Muscle layer of colon (tissue), 2 donors: Measurements from ENCODE around the gene TANK.

Experiments used
- H3K27ac ChIP-seq: one replicate; pipeline ENCODE4 v1.7.0; 2013; ENCODE audit warnings: low read depth, mild to moderate bottlenecking, low read length, moderate library complexity
- H3K27me3 ChIP-seq, 2 donors: one replicate each; pipeline ENCODE4 v1.7.0; 2013; ENCODE audit warnings: low read length in 2 of 2, mild to moderate bottlenecking in 2 of 2; ENCODE audit not compliant: insufficient read depth in 2 of 2, control insufficient read depth in 1 of 2
- H3K36me3 ChIP-seq: one replicate; pipeline ENCODE4 v1.7.0; 2013; ENCODE audit warnings: mild to moderate bottlenecking, low read length; ENCODE audit not compliant: insufficient read depth
- H3K4me1 ChIP-seq: one replicate; pipeline ENCODE4 v1.7.0; 2013; ENCODE audit warnings: mild to moderate bottlenecking, low read length; ENCODE audit not compliant: insufficient read depth
- H3K4me3 ChIP-seq, 2 donors: one replicate each; pipeline ENCODE4 v1.7.0; 2013; ENCODE audit warnings: low read length in 2 of 2, low read depth in 1 of 2, mild to moderate bottlenecking in 1 of 2, moderate library complexity in 1 of 2
- H3K9ac ChIP-seq: one replicate; pipeline ENCODE4 v1.7.0; 2013; ENCODE audit warnings: low read length
- H3K9me3 ChIP-seq: one replicate; pipeline ENCODE4 v1.7.0; 2013; ENCODE audit warnings: mild to moderate bottlenecking, low read length
- donor health status: abdominal sarcoma.
- donor health status: Adenocarcinoma of cecum.

The TANK gene

GRCh38 chr2:161160226-161161073 lies at the start of gene TANK:
TSS of gene TANK (plus strand) at chr2:161160428. CDS start at chr2:161179663, 19,235 bp downstream.
- Histone ChIP-seq H3K9me3 (no peaks in the 10 kb centered on the region), H3K4me3 (peak within 1 kb of the TSS; percentile 82 to 94), H3K36me3 (peaks cover 6% of the 10 kb centered on the region), H3K9ac (peak within 1 kb of the TSS; percentile 80), H3K4me1 (peaks cover 28% of the 10 kb centered on the region), H3K27me3 (no peaks in the 10 kb centered on the region), H3K27ac (peak within 1 kb of the TSS; percentile 90)

- Histone ChIP-seq H3K4me1 (no peaks in the 10 kb centered on the region), H3K36me3 (no peaks in the 10 kb centered on the region), H3K27me3 (no peaks in the 10 kb centered on the region), H3K27ac (no peak overlapping the region), H3K9me3 (no peaks in the 10 kb centered on the region), H3K4me3 (no peak overlapping the region), H3K9ac (no peak overlapping the region)
Measured at GRCh38 chr2:161111531-161111930, 48.7 kb upstream of the TANK start.

- Histone ChIP-seq H3K4me3 (no peak overlapping the region), H3K4me1 (no peaks in the 10 kb centered on the region), H3K9ac (no peak overlapping the region), H3K27me3 (no peaks in the 10 kb centered on the region), H3K36me3 (no peaks in the 10 kb centered on the region), H3K9me3 (no peaks in the 10 kb centered on the region), H3K27ac (no peak overlapping the region)
Measured at GRCh38 chr2:161112908-161113307, 47.3 kb upstream of the TANK start.

GRCh38 chr2:161113693-161114575 lies 46.3 kb upstream of the TANK start:
- H3K9ac ChIP-seq, result no peak overlapping the region
- no peaks in the 10 kb centered on the region for H3K4me1 ChIP-seq
- no peaks in the 10 kb centered on the region for H3K36me3 ChIP-seq
- H3K9me3 ChIP-seq, result no peaks in the 10 kb centered on the region
- no peaks in the 10 kb centered on the region for H3K27me3 ChIP-seq
- H3K27ac ChIP-seq, result no peak overlapping the region
- H3K4me3 ChIP-seq, result no peak overlapping the region

GRCh38 chr2:161115205-161115604 lies 45.0 kb upstream of the TANK start:
- Histone ChIP-seq H3K36me3 (no peaks in the 10 kb centered on the region), H3K27me3 (no peaks in the 10 kb centered on the region), H3K4me1 (no peaks in the 10 kb centered on the region), H3K4me3 (no peak overlapping the region), H3K27ac (no peak overlapping the region), H3K9ac (no peak overlapping the region), H3K9me3 (no peaks in the 10 kb centered on the region)

GRCh38 chr2:161115605-161116380 lies 44.4 kb upstream of the TANK start:
- Histone ChIP-seq H3K27ac (no peak overlapping the region), H3K36me3 (no peaks in the 10 kb centered on the region), H3K9ac (no peak overlapping the region), H3K4me3 (no peak overlapping the region), H3K27me3 (no peaks in the 10 kb centered on the region), H3K9me3 (no peaks in the 10 kb centered on the region), H3K4me1 (no peaks in the 10 kb centered on the region)

- H3K9me3 ChIP-seq, result no peaks in the 10 kb centered on the region
- no peaks in the 10 kb centered on the region for H3K4me1 ChIP-seq
- H3K27ac ChIP-seq, result no peak overlapping the region
- H3K36me3 ChIP-seq, result no peaks in the 10 kb centered on the region
- H3K9ac ChIP-seq, result no peak overlapping the region
- no peak overlapping the region for H3K4me3 ChIP-seq
- no peaks in the 10 kb centered on the region for H3K27me3 ChIP-seq
Measured at GRCh38 chr2:161116509-161116908, 43.7 kb upstream of the TANK start.

- Histone ChIP-seq H3K27me3 (no peaks in the 10 kb centered on the region), H3K27ac (no peak overlapping the region), H3K9me3 (no peaks in the 10 kb centered on the region), H3K36me3 (no peaks in the 10 kb centered on the region), H3K9ac (no peak overlapping the region), H3K4me1 (peaks cover 3% of the 10 kb centered on the region), H3K4me3 (no peak overlapping the region)
Measured at GRCh38 chr2:161117506-161117905, 42.7 kb upstream of the TANK start.

GRCh38 chr2:161118722-161119121 lies 41.5 kb upstream of the TANK start:
- Histone ChIP-seq H3K27me3 (no peaks in the 10 kb centered on the region), H3K9me3 (no peaks in the 10 kb centered on the region), H3K27ac (no peak overlapping the region), H3K9ac (no peak overlapping the region), H3K4me1 (peaks cover 15% of the 10 kb centered on the region), H3K4me3 (no peak overlapping the region), H3K36me3 (no peaks in the 10 kb centered on the region)

GRCh38 chr2:161119483-161119882 lies 40.7 kb upstream of the TANK start:
- Histone ChIP-seq H3K9me3 (no peaks in the 10 kb centered on the region), H3K9ac (no peak overlapping the region), H3K27me3 (no peaks in the 10 kb centered on the region), H3K36me3 (no peaks in the 10 kb centered on the region), H3K4me1 (peaks cover 18% of the 10 kb centered on the region), H3K4me3 (no peak overlapping the region), H3K27ac (no peak overlapping the region)

- H3K9ac ChIP-seq, result no peak overlapping the region
- peaks cover 18% of the 10 kb centered on the region for H3K4me1 ChIP-seq
- no peaks in the 10 kb centered on the region for H3K9me3 ChIP-seq
- H3K27me3 ChIP-seq, result no peaks in the 10 kb centered on the region
- no peaks in the 10 kb centered on the region for H3K36me3 ChIP-seq
- H3K4me3 ChIP-seq, result no peak overlapping the region
- H3K27ac ChIP-seq, result no peak overlapping the region
Measured at GRCh38 chr2:161120775-161121174, 39.5 kb upstream of the TANK start.
